Brain pericyte (primary cell): ENCODE data around the gene SLC6A12.
"Not testable (repeated sequence)": the region's sequence is repeated elsewhere in the genome, so short reads cannot be mapped to it uniquely, and the experiment has no call there.

Experiments
- DNase-seq: peaks from one replicate; pipeline ENCODE4 v3.0.0-alpha.2; 2012; ENCODE audit warnings: low read depth, low spot score

Gene SLC6A12

GRCh38 chr12:214003-214741 is at the start of gene SLC6A12:
SLC6A12 (minus strand) TSS chr12:214157; CDS start chr12:209986, 4,171 bp downstream.
- no peak for DNase-seq

- DNase-seq = no peak
Observed at GRCh38 chr12:263574-263973, 49.6 kb upstream of the SLC6A12 start.

- DNase-seq = no peak
Observed at GRCh38 chr12:262817-263216, 48.9 kb upstream of the SLC6A12 start, which contains the start of gene SLC6A13. SLC6A13 (minus strand) TSS chr12:262836; CDS start chr12:260052, 2,784 bp downstream.

GRCh38 chr12:262113-262512 is 48.2 kb upstream of the SLC6A12 start:
- no peak for DNase-seq

GRCh38 chr12:257521-258321 is 43.8 kb upstream of the SLC6A12 start:
- DNase-seq = no peak

GRCh38 chr12:256958-257357 is 43.0 kb upstream of the SLC6A12 start:
- no peak for DNase-seq

GRCh38 chr12:256225-256624 is 42.3 kb upstream of the SLC6A12 start:
- DNase-seq = no peak

- no peak for DNase-seq
Observed at GRCh38 chr12:254912-255311, 41.0 kb upstream of the SLC6A12 start.

- DNase-seq = no peak
Observed at GRCh38 chr12:254039-254438, 40.1 kb upstream of the SLC6A12 start.

GRCh38 chr12:253116-253831 is 39.3 kb upstream of the SLC6A12 start:
- DNase-seq = no peak

GRCh38 chr12:252636-253035 is 38.7 kb upstream of the SLC6A12 start:
- DNase-seq = no peak

GRCh38 chr12:247271-247670 is 33.3 kb upstream of the SLC6A12 start:
- no peak for DNase-seq

GRCh38 chr12:243381-243780 is 29.4 kb upstream of the SLC6A12 start:
- no peak for DNase-seq

GRCh38 chr12:242496-242895 is 28.5 kb upstream of the SLC6A12 start:
- no peak for DNase-seq

GRCh38 chr12:241266-241665 is 27.3 kb upstream of the SLC6A12 start:
- no peak for DNase-seq

- DNase-seq = no peak
Observed at GRCh38 chr12:240566-240965, 26.6 kb upstream of the SLC6A12 start.

- no peak for DNase-seq
Observed at GRCh38 chr12:238736-239398, 24.9 kb upstream of the SLC6A12 start.

- no peak for DNase-seq
Observed at GRCh38 chr12:238116-238515, 24.2 kb upstream of the SLC6A12 start.

- no peak for DNase-seq
Observed at GRCh38 chr12:237026-237815, 23.3 kb upstream of the SLC6A12 start.

- DNase-seq = no peak
Observed at GRCh38 chr12:236445-236844, 22.5 kb upstream of the SLC6A12 start.

GRCh38 chr12:235967-236366 is 22.0 kb upstream of the SLC6A12 start:
- DNase-seq = not testable (repeated sequence)
